Stimulated activated naive CD8-positive, alpha-beta T cell treated with anti-CD3 and anti-CD28 coated beads, Interleukin-15, amount 100 ng/mL, for 72 hours (primary cell): ENCODE data around the gene NACAD.
A peak's percentile ranks its signal among the peaks of the same experiment; 100 is the strongest.

ENCODE experiments used
- ATAC-seq: fragments of 150-1000 bp; cut with Tn5 transposase; 2 replicates; pipeline ENCODE4 v1.10.0; 2021; ENCODE audit warnings: mild to moderate bottlenecking, moderate library complexity
- DNase-seq, 2 donors: peaks; one replicate each; pipeline ENCODE4 v3.0.0; 2021 to 2022
- H3K27ac Mint-ChIP-seq, 2 donors: one replicate each; pipeline ENCODE4 v1.8.0; 2022; ENCODE audit warnings: mild to moderate bottlenecking in 2 of 2, mixed read lengths in 2 of 2, moderate library complexity in 2 of 2
- H3K27me3 Mint-ChIP-seq: one replicate; pipeline ENCODE4 v1.8.0; 2022; ENCODE audit warnings: mixed read lengths
- H3K4me1 Mint-ChIP-seq: one replicate; pipeline ENCODE4 v1.8.0; 2022; ENCODE audit warnings: mild to moderate bottlenecking, mixed read lengths
- H3K4me3 Mint-ChIP-seq, 2 donors: one replicate each; pipeline ENCODE4 v1.8.0; 2022; ENCODE audit warnings: mild to moderate bottlenecking in 2 of 2, mixed read lengths in 2 of 2, moderate library complexity in 1 of 2
- H3K9me3 Mint-ChIP-seq, 2 donors: one replicate each; pipeline ENCODE4 v1.8.0; 2022; ENCODE audit warnings: mixed read lengths in 2 of 2

NACAD gene, protein sequence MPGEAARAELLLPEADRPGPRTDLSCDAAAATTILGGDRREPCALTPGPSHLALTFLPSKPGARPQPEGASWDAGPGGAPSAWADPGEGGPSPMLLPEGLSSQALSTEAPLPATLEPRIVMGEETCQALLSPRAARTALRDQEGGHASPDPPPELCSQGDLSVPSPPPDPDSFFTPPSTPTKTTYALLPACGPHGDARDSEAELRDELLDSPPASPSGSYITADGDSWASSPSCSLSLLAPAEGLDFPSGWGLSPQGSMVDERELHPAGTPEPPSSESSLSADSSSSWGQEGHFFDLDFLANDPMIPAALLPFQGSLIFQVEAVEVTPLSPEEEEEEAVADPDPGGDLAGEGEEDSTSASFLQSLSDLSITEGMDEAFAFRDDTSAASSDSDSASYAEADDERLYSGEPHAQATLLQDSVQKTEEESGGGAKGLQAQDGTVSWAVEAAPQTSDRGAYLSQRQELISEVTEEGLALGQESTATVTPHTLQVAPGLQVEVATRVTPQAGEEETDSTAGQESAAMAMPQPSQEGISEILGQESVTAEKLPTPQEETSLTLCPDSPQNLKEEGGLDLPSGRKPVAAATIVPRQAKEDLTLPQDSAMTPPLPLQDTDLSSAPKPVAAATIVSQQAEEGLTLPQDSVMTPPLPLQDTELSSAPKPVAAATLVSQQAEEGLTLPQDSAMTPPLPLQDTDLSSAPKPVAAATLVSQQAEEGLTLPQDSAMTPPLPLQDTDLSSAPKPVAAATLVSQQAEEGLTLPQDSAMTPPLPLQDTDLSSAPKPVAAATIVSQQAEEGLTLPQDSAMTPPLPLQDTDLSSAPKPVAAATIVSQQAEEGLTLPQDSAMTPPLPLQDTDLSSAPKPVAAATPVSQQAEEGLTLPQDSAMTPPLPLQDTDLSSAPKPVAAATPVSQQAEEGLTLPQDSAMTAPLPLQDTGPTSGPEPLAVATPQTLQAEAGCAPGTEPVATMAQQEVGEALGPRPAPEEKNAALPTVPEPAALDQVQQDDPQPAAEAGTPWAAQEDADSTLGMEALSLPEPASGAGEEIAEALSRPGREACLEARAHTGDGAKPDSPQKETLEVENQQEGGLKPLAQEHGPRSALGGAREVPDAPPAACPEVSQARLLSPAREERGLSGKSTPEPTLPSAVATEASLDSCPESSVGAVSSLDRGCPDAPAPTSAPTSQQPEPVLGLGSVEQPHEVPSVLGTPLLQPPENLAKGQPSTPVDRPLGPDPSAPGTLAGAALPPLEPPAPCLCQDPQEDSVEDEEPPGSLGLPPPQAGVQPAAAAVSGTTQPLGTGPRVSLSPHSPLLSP (N-terminal part only)

GRCh38 chr7:45088821-45089340, at the start of gene NACAD:
Gene NACAD (minus strand): TSS chr7:45088969. CDS start chr7:45088894, 75 bp downstream.
- no peak within 1 kb of the TSS for H3K27ac Mint-ChIP-seq
- ATAC-seq (peak; percentile 60), DNase-seq (peak in 1 of 2 donors; percentile 23)
- H3K27me3 Mint-ChIP-seq = peaks cover 9% of the 10 kb centered on the region
- peak within 1 kb of the TSS; percentile 84 to 88 for H3K4me3 Mint-ChIP-seq
- no peaks in the 10 kb centered on the region for H3K9me3 Mint-ChIP-seq
- H3K4me1 Mint-ChIP-seq = peaks cover 10% of the 10 kb centered on the region

- DNase-seq (peak; percentile 59 to 72), ATAC-seq (peak; percentile 86)
- Mint-ChIP-seq H3K4me3 (no peak overlapping the region), H3K27me3 (no peaks in the 10 kb centered on the region), H3K9me3 (no peaks in the 10 kb centered on the region), H3K27ac (peak overlapping the region in 1 of 2 donors; percentile 83), H3K4me1 (peaks cover 20% of the 10 kb centered on the region)
Observed at GRCh38 chr7:45136106-45137060, 47.6 kb upstream of the NACAD start.

- Mint-ChIP-seq H3K27ac (peak overlapping the region in 1 of 2 donors; percentile 69), H3K9me3 (no peaks in the 10 kb centered on the region), H3K27me3 (no peaks in the 10 kb centered on the region), H3K4me3 (no peak overlapping the region), H3K4me1 (peaks cover 20% of the 10 kb centered on the region)
- no peak for DNase-seq
- no peak for ATAC-seq
Observed at GRCh38 chr7:45133877-45134276, 45.1 kb upstream of the NACAD start.

DNA sequence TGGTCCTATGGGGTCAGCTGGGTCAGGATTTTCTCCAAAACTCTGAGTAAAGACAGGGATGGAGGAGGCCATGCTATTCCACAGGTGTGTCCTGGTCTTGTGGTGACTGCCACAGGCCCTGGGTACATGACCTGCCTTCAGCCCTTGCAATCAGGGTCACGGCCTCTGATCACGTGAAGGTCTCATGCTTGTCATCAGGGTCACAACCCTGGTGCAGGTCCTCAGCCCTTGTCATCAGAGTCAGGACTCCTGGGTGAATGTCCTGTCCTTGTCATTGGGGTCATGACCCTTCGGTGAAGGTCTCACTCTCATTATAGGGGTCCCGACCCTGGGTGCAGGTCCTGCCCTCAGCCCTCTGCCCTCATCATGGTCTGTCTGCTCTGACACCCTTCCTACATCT, 44.6 kb upstream of the NACAD start:
- Mint-ChIP-seq H3K27me3 (no peaks in the 10 kb centered on the region), H3K4me1 (peaks cover 20% of the 10 kb centered on the region), H3K27ac (no peak overlapping the region), H3K9me3 (no peaks in the 10 kb centered on the region), H3K4me3 (no peak overlapping the region)
- ATAC-seq (no peak), DNase-seq (no peak)

DNA sequence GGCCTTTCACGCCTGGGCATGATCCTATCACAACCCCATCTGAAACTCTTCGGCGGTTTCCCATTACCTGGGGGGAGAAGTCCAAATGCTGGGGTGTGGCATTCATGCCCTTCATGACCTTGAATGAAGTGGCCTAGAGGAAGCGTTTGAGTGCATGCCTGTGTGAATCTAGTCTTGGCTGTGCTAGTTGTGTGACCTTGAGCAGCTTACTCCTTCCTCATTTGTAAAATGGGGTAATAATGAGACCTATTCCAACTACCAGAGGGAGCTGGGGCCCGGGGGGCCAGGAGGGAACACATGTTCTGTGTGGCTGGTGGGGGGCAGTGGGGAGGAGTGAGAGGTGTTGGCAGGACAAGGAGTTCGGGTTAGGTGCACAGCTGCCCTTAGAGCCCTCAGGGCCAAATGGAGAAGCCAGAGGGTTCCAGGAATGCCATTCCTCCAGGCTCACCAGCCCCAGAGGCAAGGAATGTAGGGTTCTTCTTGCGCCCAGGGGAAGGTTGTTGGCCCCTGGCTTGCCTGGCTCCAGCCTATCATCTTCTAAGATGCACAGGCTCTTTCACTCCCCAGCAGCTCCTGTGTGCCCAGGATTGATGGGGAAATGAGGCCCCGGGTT, 44.0 kb upstream of the NACAD start:
- Mint-ChIP-seq H3K9me3 (no peaks in the 10 kb centered on the region), H3K27ac (peak overlapping the region in 1 of 2 donors; percentile 20), H3K4me1 (peaks cover 20% of the 10 kb centered on the region), H3K4me3 (no peak overlapping the region), H3K27me3 (no peaks in the 10 kb centered on the region)
- no peak for DNase-seq
- ATAC-seq = no peak

DNA sequence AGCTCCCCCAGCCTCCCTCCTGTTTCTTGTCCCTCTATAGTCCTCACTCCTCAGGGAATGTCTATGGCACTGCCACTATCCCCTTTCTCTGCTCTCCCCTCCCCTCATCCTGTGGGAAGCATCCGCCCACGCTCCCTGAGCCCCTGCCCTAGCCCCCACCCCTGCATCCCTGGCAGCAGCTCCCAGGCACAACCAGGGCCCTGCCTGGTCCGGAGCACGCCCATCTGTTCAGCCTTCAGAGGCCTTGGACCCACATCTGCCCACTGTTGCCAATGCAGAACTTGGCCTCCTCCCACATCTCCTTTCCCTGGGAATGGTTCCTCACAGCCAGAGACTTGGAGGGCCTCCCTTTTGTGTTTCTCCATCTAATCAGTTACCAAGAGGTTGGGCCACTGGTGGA, 43.1 kb upstream of the NACAD start:
- no peaks in the 10 kb centered on the region for H3K9me3 Mint-ChIP-seq
- H3K4me3 Mint-ChIP-seq = no peak overlapping the region
- H3K27ac Mint-ChIP-seq = peak overlapping the region; percentile 55 to 64
- ATAC-seq (no peak), DNase-seq (no peak)
- peaks cover 19% of the 10 kb centered on the region for H3K4me1 Mint-ChIP-seq
- H3K27me3 Mint-ChIP-seq = no peaks in the 10 kb centered on the region

DNA sequence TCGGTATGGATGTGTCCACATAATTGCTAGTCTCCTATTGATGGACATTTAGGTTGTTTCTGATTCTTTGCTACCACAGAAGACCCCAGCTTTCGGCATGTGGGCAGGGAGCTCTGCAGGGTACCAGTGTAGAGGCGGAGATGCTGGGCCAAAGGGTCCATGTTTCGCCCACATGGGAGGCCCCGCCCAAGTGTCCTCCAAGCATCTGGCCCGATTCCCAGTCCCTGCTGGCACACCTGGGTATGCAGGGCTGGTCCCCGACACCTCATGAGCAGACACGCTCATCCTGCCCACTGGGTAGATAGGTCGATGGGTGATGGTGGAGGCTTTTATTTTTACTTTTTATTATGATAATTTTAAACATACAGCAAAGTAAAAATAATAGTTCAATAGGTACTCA, 42.1 kb upstream of the NACAD start:
- DNase-seq = no peak
- H3K27me3 Mint-ChIP-seq = no peaks in the 10 kb centered on the region
- peak overlapping the region in 1 of 2 donors; percentile 86 for H3K27ac Mint-ChIP-seq
- peaks cover 9% of the 10 kb centered on the region for H3K4me1 Mint-ChIP-seq
- no peak for ATAC-seq
- H3K9me3 Mint-ChIP-seq = no peaks in the 10 kb centered on the region
- no peak overlapping the region for H3K4me3 Mint-ChIP-seq

GRCh38 chr7:45129906-45130305, 41.1 kb upstream of the NACAD start:
- no peak for DNase-seq
- Mint-ChIP-seq H3K4me1 (no peaks in the 10 kb centered on the region), H3K27me3 (no peaks in the 10 kb centered on the region), H3K4me3 (no peak overlapping the region), H3K27ac (peak overlapping the region; percentile 67 to 95), H3K9me3 (no peaks in the 10 kb centered on the region)
- ATAC-seq = no peak

DNA sequence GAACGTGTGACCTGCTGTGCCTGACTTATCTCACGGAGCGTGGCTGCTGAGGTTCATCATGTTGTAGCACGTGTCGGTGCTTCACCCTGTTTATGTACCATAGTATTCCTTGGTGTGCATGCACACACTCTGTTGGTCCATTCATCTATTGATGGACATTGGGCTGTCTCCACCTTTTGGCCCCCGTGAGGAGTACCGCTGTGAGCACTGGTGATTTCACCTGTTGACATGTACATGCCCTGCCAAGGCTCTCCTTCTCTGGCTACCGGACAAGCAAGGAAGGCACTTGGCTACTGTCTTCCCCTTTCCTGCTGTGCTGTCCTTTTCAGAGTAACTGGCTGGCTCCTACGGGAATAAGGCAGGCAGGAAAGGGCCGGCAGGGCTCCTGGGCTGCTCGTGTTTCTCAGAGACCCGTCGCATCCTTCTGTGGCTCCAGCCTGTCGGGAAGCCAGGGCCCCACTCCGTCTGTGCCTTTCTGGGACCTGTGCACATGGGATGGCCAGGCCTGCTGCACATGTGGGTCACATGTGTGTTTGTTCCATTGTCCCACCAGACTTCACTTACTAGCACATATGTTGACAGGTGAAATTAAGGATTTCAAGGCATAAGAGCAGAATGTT, 40.5 kb upstream of the NACAD start:
- no peaks in the 10 kb centered on the region for H3K4me1 Mint-ChIP-seq
- H3K27ac Mint-ChIP-seq = peak overlapping the region in 1 of 2 donors; percentile 57
- DNase-seq = no peak
- no peak for ATAC-seq
- no peak overlapping the region for H3K4me3 Mint-ChIP-seq
- H3K9me3 Mint-ChIP-seq = no peaks in the 10 kb centered on the region
- H3K27me3 Mint-ChIP-seq = no peaks in the 10 kb centered on the region

DNA sequence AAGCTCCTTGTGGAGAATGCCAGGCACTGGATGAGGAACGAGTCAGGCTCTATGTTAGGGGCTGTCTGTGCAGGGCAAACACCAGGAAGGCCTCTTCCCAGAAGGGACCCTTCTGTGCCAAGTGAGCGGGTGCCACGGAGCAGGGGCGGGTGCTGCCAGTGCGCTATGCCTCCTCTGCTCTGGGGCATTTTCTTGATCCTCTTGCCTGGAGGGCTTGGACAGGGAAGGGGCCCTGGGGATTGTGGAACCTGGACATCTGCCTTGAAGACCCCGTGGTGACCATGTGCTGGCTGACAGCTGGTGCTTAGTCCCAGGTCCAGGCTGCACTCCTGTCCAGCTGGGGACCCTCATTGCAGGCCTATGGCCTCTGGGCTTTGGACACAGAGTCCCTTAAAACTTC, 38.2 kb upstream of the NACAD start:
- no peaks in the 10 kb centered on the region for H3K9me3 Mint-ChIP-seq
- ATAC-seq (no peak), DNase-seq (no peak)
- peaks cover 16% of the 10 kb centered on the region for H3K4me1 Mint-ChIP-seq
- H3K27ac Mint-ChIP-seq = no peak overlapping the region
- no peaks in the 10 kb centered on the region for H3K27me3 Mint-ChIP-seq
- no peak overlapping the region for H3K4me3 Mint-ChIP-seq

GRCh38 chr7:45126201-45126600, 37.4 kb upstream of the NACAD start:
- ATAC-seq = no peak

GRCh38 chr7:45125193-45125904, 36.6 kb upstream of the NACAD start:
- Mint-ChIP-seq H3K9me3 (no peaks in the 10 kb centered on the region), H3K27me3 (no peaks in the 10 kb centered on the region), H3K27ac (peak overlapping the region in 1 of 2 donors; percentile 55), H3K4me1 (peaks cover 16% of the 10 kb centered on the region), H3K4me3 (no peak overlapping the region)
- ATAC-seq (no peak), DNase-seq (no peak)

More at GRCh38 chr7:45126201-45126600, 37.4 kb upstream of the NACAD start:
- no peaks in the 10 kb centered on the region for H3K27me3 Mint-ChIP-seq
- H3K9me3 Mint-ChIP-seq = no peaks in the 10 kb centered on the region
- H3K27ac Mint-ChIP-seq = no peak overlapping the region
- DNase-seq = no peak
- no peak overlapping the region for H3K4me3 Mint-ChIP-seq
- peaks cover 16% of the 10 kb centered on the region for H3K4me1 Mint-ChIP-seq
